ENCODE measurements around the gene ATP11A. TPM values are rescaled to one million over a fixed set of nuclear protein-coding genes. Genes with fewer than 3 reads are reported as not detected.

ATP11A gene
- total RNA-seq, 1 donor from 2014 or later: 6.1 TPM

- TF ChIP-seq CTCF (IDR thresholded peaks at IDR 0.05; ENCODE audit: insufficient read depth, low read length, severe bottlenecking): no peak
- Histone ChIP-seq H3K4me3 (ENCODE audit: low read depth, low read length) (no peak overlapping the region), H3K36me3 (ENCODE audit: control insufficient read depth, insufficient read depth, low read length) (no peaks in the 10 kb centered on the region), H3K27me3 (ENCODE audit: control insufficient read depth, insufficient read depth, low read length) (no peaks in the 10 kb centered on the region)
- FAIRE-seq (no peak), DNase-seq (ENCODE audit: low read depth) (no peak)
These were observed 31.0 kb downstream of the ATP11A start for GRCh38 chr13:112720814-112721197.

GRCh38 chr13:112721198-112722104 is 31.6 kb downstream of the ATP11A start:
- no peak for TF ChIP-seq CTCF (IDR thresholded peaks at IDR 0.05; ENCODE audit: insufficient read depth, low read length, severe bottlenecking)
- FAIRE-seq (no peak), DNase-seq (ENCODE audit: low read depth) (no peak)
- Histone ChIP-seq H3K27me3 (ENCODE audit: control insufficient read depth, insufficient read depth, low read length) (peaks cover 4% of the 10 kb centered on the region), H3K36me3 (ENCODE audit: control insufficient read depth, insufficient read depth, low read length) (no peaks in the 10 kb centered on the region), H3K4me3 (ENCODE audit: low read depth, low read length) (no peak overlapping the region)

GRCh38 chr13:112722433-112723263 is 32.8 kb downstream of the ATP11A start:
- DNase-seq (ENCODE audit: low read depth) (peak; percentile 73), FAIRE-seq (no peak)
- Histone ChIP-seq H3K36me3 (ENCODE audit: control insufficient read depth, insufficient read depth, low read length) (no peaks in the 10 kb centered on the region), H3K4me3 (ENCODE audit: low read depth, low read length) (no peak overlapping the region), H3K27me3 (ENCODE audit: control insufficient read depth, insufficient read depth, low read length) (peaks cover 5% of the 10 kb centered on the region)
- TF ChIP-seq CTCF (IDR thresholded peaks at IDR 0.05; ENCODE audit: insufficient read depth, low read length, severe bottlenecking): no peak

GRCh38 chr13:112723771-112724170 is 33.9 kb downstream of the ATP11A start:
- no peak for DNase-seq (ENCODE audit: low read depth)
- Histone ChIP-seq H3K27me3 (ENCODE audit: control insufficient read depth, insufficient read depth, low read length) (peaks cover 5% of the 10 kb centered on the region), H3K36me3 (ENCODE audit: control insufficient read depth, insufficient read depth, low read length) (no peaks in the 10 kb centered on the region), H3K4me3 (ENCODE audit: low read depth, low read length) (no peak overlapping the region)
- no peak for FAIRE-seq
- TF ChIP-seq CTCF (IDR thresholded peaks at IDR 0.05; ENCODE audit: insufficient read depth, low read length, severe bottlenecking): no peak

- peak; percentile 41 for DNase-seq (ENCODE audit: low read depth)
- TF ChIP-seq CTCF (IDR thresholded peaks at IDR 0.05; ENCODE audit: insufficient read depth, low read length, severe bottlenecking): no peak
- Histone ChIP-seq H3K36me3 (ENCODE audit: control insufficient read depth, insufficient read depth, low read length) (no peaks in the 10 kb centered on the region), H3K4me3 (ENCODE audit: low read depth, low read length) (no peak overlapping the region), H3K27me3 (ENCODE audit: control insufficient read depth, insufficient read depth, low read length) (peaks cover 5% of the 10 kb centered on the region)
- FAIRE-seq: no peak
These were observed 35.0 kb downstream of the ATP11A start for GRCh38 chr13:112724788-112725345.
